Hindlimb muscle (tissue), 1 donor: Measurements from ENCODE around the gene THSD4. TPM values are rescaled to one million over a fixed set of nuclear protein-coding genes. Genes with fewer than 3 reads are reported as not detected.
"Not testable (repeated sequence)": the region's sequence is repeated elsewhere in the genome, so short reads cannot be mapped to it uniquely, and the experiment has no call there.

Source experiments
- DNase-seq: peaks from one replicate; pipeline ENCODE4 v3.0.0-alpha.2; 2013
- polyA plus RNA-seq: library from polyadenylated mRNA; unstranded; fragments of 120-200 nt; gene quantifications from one replicate; pipeline ENCODE4 v1.2.1, GENCODE V29; 2013; ENCODE audit not compliant: insufficient read length

THSD4 gene
- polyA plus RNA-seq, 1 donor, result 17.5 TPM

DNA sequence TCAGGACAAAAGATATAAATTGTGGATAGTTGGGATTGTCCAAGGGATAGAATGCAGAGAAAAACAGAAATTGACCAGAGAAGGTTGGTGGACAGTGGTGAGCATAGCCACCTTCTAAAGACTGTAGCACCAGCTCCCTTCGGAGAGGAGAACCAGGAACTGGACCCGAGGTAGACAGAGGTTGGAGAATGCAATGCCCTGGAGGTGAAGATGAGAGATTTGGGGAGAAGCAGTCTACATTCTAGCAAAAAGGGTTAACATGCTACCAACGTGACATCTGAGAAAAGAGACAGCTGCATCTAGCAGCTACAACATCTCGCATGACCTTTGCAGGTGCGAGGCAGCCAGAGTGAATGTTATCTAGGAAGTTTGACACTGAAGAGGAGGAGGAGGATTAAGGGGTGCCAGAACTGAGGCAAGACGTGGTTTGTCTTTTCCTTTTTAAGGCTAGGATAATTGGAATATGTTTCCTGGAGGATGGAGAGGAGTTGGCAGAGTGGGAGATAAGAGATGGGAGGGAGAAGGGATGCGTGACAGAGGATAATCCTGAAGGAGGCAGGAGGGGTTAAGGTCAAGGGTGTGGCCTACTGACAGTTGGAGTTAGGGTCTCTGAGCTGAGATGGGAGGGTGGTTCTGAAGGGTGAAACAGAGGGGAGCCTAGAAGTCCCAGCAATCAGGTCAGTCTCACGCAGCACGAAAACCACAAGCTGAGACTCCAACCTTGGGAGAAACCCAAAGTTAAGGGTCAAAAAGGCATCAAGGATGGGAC lies 591.4 kb downstream of the THSD4 start:
- no peak for DNase-seq

DNA sequence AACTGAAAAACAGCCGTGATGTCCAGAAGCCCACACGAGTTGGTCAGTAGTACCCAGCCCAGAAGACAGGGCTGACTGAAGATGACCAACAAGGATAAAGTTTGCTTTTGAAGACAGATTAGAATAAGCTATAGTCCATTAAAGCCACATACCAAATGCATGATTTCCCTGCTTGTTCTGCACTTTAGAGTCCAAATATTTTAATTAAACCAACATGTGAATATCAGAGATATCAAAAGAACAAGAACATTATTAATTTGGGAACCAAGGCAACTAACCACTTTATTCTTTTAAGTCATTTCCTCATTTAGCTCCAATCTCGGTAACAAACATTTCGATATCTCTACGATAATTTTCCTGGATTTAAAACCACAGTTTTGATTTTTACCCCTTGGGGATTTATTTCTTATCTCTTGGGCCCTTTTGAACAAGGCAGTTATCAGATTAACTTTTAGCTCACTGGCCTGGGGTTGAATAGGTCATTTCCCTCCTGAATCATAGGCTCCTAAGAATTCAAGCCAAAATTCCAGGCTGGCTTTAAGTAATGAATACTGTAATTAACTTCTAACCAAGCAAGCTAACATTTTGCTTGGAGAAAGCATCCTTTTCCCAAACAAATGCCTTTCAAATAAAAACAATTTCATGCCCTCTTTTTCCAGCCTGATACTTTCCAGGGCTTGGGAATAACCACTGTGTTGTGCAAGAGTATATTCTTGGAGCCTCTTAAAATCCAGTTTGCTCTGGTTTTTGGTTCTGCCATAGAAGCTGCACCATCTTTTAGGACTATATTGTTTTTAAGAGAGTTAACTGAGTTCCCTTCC lies 592.2 kb downstream of the THSD4 start:
- no peak for DNase-seq

DNA sequence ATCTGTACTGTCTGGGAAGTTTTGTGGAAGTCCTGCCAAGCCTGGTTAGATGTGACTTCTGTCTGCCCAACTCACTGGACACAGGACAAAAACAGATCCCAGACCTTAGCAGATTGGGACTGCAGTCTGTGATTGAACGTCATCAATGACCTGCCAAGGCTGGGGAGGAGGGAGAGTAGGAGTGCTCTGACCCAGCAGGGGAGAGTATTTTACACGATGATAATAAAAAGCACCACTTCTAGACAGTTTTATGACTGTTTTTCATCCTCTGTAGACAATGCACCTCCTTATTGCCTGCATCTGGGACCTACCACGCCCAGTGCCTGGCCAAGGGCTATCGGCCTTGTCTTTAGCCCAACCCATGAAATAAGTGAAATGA lies 592.8 kb downstream of the THSD4 start:
- DNase-seq, result no peak

DNA sequence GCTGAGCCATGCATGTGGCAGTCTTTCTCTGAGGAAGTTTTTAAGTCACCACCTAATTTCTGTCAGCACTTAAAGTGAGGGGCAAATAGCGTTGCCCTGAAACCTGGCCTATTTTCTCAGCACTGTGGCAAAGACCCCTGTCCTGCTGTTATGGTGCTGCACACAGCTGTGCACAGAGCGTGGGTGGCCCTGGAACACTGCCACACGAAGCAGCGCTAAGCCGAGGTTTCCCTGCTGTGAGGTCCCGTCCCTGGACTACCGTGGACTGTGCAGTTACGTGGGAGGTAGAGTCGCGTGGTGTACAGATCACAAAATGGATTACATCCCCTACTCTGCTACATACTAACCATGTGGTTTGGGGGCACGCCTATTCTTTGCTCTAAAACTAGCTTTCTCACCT lies 593.5 kb downstream of the THSD4 start:
- DNase-seq, result peak; percentile 46

DNA sequence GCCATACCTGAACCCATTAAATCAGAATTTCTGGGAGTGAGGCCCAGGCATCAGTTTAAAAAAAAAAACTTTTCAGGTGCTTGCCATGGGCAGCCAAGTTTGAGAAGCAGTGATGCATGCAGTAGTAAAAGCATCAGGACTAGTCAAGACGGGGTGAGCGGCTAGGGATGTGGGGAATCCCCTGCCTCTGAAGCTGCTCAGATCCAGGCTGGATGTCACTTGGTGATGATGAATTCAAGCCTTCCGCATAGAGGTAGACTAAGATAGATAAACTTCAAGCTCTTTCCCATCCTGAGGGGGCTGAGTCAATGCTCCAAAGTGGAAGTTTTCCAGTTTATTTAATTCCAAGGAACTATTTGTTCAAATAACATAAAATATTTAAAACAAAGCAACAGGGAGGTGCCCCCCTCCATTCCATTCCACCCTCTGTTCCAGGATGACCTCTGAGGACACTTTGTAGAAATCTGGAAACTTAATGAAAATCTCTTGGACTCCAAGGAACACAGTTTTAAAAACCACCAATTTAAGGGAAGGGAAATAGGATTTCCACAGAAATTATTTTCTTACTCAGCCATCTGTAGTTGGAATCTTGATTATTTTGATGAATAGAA lies 594.6 kb downstream of the THSD4 start:
- no peak for DNase-seq

DNA sequence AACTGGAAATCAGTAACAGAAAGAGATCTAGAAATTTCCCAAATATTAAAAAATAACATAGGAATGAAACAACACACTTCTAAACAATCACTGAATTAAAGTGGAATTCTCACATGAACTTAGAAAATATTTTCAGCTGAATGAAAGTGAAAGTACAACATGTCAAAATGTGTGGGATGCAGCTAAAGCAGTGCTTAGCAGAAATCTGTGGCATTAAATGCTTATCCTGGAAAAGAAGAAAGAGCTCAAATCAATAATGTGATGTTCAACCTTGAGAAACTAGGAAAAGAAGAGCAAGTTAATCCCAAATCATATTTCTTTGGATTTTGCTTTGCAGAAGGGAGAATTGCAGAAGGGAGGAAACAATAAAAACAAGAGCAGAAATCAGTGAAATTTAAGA lies 596.9 kb downstream of the THSD4 start:
- no peak for DNase-seq

DNA sequence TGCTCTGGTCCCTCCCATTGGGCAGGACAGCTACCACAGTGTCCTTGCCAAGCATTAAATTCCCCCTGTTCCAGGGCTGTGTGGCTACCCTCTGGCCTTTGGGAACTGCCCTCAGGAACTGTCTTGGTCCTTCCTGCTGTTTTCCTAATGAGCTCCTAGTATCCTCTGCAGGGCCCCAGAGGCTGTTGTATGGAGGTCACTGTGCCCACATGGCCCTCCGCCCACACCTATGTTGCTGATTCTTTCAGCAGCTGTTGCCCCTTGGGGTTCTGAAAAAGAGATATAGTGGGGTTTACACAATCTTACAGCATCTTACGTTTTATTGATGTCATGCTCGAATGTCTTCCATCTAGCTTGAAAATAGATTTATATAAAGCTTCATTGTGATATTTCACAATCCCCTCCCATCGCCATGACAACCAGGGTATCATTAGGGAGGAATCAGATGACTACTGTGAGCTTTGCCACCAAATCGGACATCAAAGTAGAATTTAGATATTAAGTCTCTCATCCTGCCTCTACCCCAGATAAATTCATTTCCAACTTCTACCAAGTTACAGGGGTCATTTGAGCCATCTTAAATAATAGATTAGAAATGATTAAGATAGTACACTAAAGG lies 598.0 kb downstream of the THSD4 start:
- no peak for DNase-seq

DNA sequence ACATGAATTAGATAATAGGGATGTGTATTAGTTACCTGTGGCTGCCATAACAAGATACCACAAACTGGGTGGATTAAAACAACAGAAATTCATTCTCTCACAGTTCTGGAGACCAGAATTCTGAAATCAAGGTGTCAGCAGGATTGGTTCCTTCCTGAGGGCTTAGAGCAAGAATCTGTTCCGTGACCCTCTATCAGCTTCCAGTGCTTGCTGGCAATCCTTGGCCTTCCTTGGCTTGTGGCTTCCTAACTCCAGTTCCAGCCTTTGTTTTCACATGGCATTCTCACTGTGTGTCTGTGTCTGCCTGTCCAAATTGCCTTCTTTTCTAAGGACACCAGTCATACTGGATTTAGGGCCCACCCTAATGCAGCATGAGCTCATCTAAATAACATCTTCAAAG lies 600.6 kb downstream of the THSD4 start:
- DNase-seq, result no peak

DNA sequence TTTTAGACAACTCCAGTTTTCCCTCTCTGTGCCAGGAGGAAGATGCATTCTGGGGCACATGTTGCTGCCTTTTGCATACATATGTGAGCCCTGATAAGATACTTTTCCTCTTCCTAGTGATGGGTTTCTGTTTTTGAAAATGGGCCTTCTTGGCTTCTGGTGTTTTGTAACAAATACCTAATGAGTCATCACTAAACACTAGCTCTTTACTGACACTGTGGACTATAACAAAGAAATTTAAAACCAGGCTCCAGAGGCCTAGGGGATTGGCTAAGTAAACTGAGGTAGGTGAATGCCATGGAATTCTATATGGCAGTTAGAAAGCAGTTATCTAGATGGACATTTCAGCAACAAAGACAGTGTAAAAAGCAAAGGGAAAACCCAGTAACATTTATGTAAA lies 601.7 kb downstream of the THSD4 start:
- DNase-seq, result no peak

DNA sequence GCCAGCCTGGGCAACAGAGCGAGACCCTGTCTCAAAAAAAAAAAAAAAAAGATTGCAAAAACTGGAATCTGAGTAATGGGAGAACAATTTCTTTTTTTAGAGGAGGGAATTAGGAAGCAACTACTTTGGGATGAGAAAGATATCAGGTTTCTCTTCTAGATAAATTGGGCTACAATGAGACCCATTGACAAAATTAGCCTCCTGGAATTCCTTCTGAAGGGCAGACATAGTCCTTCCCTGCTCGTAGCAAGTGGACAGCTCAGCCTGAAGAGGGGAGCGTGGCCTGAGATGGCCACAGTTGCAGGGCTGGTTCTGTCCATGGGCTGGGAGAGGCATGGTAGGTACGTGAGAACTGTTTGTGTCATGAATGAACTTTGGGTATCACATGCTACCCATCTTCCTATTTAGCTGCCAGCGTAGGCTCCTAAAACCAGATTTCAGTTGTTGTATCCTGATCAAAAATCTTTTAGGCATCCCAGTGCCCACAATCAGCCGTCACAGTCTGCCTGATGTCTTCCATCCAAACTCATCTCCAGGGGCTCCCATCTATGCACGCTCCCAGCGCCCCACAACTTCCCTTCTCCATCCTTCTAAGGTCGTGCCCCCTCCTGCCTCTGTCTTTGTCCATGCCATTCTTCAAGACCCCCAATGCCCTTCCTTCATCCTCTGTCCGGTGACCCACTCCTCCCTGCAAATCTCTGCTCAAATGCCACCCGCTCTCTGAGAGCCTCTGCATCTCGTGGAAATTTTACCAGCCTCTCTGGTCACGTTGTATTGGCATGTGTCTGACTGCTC lies 603.0 kb downstream of the THSD4 start:
- no peak for DNase-seq

DNA sequence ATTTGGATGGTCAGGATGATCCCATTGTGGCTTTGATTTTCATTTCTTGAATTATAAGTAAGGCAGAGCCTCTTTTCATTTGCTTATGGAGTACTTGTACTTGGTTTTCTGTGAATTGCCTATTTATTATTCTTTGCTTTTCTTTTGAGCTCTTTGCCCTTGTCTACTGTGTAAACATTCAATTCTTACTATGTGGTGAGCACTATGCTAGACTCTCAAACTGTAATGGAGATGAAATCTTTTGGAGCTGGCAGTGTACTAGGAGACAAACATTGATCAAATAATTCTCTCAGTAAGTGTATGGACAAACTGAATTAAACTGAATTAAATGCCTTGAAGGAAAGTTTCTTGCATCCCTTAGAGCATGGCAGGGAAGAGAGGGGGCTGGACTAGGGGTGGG lies 608.1 kb downstream of the THSD4 start:
- no peak for DNase-seq

DNA sequence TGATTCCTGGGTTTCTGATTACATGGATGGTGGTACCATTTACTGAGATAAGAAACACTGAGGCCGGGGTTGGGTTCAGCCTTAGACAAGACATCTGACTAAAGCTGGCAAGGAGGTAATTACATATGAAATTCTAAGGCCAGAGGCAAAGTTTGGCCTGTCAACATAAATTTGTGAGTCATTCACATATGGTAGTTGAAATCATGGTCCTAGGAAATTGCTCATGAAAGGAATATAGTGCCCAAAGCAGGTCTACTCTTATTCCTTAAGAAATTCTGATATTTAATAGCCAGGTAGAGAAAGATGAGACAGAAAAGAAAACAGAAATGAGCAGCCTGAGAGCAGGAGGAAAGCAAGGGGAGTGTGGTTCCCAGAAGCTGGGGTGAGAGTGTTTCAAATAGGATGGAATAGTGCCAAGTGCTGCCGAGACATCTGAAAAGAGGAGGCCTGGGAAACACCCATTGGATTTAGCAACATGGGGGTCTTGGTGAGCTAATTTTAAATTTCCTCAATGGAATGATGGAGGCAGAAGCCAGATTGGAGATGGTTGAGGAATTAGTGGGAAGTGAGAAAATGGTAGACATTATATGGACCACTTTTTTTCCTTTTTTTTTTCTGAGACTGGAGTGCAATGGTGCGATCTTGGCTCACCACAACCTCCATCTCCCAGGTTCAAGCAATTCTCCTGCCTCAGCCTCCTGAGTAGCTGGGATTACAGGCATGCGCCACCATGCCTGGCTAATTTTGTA lies 610.1 kb downstream of the THSD4 start:
- not testable (repeated sequence) for DNase-seq

DNA sequence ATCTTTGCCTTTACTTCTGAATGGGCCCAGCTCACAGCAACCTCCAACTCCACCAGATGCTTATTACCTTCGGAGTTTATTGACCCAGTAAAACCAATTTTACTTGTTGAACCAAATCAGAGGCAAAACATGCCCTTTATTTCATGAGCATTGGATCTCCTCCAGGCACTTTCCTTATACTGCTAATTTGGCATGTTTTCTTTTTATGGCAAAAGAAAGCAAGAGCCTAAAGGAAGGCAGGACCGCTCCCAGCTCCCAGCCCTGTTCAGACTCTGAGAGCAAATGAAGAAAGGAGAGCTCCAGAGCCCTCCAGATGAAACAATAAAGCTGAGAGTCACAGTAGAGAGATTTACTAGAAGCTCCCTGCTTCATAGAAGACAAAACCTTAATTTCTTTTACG lies 613.6 kb downstream of the THSD4 start:
- DNase-seq, result no peak

DNA sequence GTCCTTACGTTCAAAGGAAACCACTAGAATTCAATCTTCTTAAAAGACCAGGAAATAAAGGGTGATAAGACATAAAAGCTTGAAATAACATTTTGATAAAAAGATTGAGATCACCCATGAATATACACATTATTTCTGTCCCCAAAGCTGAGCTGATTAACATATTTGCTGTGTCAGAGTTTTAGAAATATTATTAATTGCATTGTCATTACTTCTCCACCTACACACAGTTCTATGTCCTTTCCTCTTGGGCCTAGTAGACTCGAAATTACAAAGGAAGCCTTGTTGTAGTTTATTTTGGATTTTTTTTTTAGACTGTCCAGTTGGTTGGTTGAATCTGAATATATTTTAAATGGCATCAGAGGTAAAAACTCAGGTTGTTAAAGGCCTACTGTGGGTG lies 614.0 kb downstream of the THSD4 start:
- no peak for DNase-seq

DNA sequence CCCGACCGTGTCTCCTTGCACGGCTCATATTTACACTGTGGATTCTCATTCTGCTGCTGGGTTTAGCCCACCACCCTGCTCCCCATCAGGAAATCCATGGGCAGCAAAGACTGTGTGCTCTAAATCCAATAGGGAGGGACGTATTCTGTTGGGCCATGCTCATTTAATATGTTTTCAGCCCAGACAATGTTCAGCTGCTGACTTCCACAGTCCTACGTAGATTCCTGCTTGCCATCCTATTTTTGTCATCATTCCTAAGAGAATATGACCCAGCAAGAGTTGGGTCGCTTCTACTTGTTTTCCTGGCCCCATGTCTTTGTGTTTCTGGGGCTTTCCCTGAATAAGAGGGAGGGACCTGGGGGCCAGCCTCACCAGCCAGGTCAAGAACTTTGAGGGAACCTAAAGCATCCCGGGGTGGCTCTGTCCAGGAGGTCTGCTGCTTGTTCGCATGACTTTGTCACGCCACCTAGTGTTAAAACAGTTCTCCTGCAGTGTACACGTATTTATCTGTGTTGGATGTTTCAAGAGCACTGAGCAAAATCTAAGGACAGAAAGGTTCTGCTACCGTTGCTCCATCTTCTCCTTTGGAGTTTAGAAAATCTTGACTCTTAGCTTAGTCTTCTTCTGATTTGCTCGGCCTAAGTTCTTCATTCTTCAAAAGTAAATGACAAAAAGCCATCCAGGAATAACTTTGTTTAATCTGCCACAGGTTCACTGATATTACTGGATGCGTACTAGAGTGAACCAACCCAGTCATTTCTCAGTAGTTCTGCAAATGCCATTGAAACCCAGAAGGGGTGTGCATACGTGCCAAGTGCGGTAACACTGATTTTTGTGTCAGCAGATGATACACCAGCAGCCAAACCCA lies 615.2 kb downstream of the THSD4 start:
- peak; percentile 66 for DNase-seq

DNA sequence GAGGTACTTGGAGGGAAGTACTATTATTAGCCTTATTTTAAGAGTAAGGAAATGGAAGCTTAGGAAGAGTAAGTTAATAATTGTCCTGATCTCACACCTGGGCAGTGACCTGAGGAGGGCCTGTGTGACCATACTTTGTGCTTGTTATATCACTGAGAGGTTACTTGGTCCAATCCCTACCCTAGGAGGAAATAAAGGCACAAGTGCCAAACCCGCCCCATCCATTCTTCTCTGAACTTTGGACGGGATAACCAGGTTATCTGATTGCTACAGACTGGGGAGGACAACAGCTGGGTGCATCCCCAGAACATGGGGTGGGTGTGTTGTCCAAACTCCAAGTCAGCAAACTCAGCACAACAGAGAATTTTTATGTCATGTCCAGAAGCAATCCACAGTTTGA lies 617.4 kb downstream of the THSD4 start:
- no peak for DNase-seq

DNA sequence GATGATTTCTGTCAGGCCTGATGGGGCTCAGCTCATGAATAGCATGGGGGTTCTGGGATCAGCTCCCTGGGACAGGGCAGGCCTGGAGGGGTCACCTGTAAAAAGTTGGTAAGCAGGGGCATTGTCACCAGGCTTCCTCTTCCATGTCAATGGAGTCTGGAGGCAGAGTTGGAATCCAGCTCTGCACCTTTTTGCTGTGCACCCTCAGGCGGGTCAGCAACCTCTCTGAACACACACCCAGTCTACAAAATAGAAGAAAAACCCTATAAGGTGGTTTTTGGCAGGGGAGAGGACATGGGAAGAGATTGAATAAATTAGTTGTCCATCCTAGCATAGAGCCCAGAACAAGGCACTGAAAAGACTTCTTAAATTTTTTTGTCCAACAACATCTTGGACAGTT lies 617.9 kb downstream of the THSD4 start:
- no peak for DNase-seq

DNA sequence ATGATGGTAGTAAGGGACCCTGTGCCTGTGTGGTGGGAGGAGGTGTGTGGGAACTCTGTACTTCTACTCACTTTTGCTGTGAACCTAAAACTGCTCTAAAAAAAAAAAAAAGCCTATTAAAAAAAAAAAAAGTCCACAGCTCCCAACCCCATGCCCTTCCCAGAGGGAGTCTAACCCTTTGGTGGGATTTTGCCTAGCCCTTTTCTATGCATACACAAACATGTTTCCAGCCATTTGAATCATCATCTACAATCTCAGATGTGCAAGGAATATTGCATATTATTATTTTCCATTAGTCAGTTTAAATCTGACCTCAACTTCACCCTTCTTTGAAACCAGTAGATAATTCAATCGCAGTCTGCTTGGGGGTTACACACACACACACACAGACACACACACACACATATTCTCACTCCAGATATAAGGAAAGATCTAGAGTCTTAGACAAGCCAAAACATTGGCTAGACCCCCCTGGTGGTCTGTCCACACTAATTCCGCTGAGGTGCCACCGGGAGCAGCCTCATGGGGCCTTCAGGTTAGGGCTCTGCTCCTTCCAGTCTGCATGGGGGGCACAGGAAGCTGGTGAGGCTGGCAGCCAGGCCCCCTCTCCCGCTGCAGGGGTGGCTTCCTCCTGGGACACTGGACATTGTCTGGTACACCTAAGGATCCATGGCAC lies 619.6 kb downstream of the THSD4 start:
- no peak for DNase-seq

DNA sequence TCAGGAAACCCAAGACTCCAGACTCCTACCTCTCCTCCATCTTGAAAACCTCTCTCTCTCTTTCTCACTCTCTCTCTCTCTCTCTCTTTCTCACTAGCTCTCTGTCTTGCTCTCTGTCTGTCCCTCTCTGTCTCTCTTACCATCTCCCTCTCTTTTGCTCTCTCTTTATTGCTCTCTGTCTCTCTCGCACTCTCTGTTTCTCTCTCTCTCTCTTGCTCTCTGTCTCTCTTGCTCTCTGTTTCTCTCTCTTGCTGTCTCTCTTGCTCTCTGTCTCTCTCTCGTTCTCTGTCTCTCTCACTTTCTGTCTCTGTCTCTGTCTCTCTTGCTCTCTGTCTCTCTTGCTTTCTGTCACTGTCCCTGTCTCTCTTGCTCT lies 620.1 kb downstream of the THSD4 start:
- DNase-seq, result no peak
